OCI-M2 (cell line): ENCODE data around the gene CALN1.

ENCODE experiments used
- DNase-seq: peaks from one replicate; lab custom pipeline; 2025; ENCODE audit not compliant: unreplicated experiment; lab: John Stamatoyannopoulos, UW

CALN1 gene

GRCh38 chr7:71904484-71904883, 507.7 kb downstream of the CALN1 start:
- no peak for DNase-seq

- DNase-seq, result no peak
Measured at GRCh38 chr7:71900556-71900955, 511.6 kb downstream of the CALN1 start.

- no peak for DNase-seq
Measured at GRCh38 chr7:71896535-71896934, 515.6 kb downstream of the CALN1 start.

- no peak for DNase-seq
Measured at GRCh38 chr7:71886046-71886445, 526.1 kb downstream of the CALN1 start.

GRCh38 chr7:71885487-71885886, 526.7 kb downstream of the CALN1 start:
- no peak for DNase-seq

- DNase-seq, result no peak
Measured at GRCh38 chr7:71883415-71883814, 528.7 kb downstream of the CALN1 start.

- no peak for DNase-seq
Measured at GRCh38 chr7:71871446-71871845, 540.7 kb downstream of the CALN1 start.

- no peak for DNase-seq
Measured at GRCh38 chr7:71870812-71871211, 541.3 kb downstream of the CALN1 start.

GRCh38 chr7:71868797-71869196, 543.3 kb downstream of the CALN1 start:
- DNase-seq, result no peak

GRCh38 chr7:71867626-71868025, 544.5 kb downstream of the CALN1 start:
- no peak for DNase-seq

- DNase-seq, result no peak
Measured at GRCh38 chr7:71865172-71865571, 547.0 kb downstream of the CALN1 start.

- no peak for DNase-seq
Measured at GRCh38 chr7:71864130-71864529, 548.0 kb downstream of the CALN1 start.

- DNase-seq, result no peak
Measured at GRCh38 chr7:71860572-71860971, 551.6 kb downstream of the CALN1 start.

GRCh38 chr7:71857338-71857737, 554.8 kb downstream of the CALN1 start:
- DNase-seq, result no peak

GRCh38 chr7:71854546-71855397, 557.4 kb downstream of the CALN1 start:
- DNase-seq, result no peak

GRCh38 chr7:71851776-71852498, 560.2 kb downstream of the CALN1 start:
- no peak for DNase-seq

- no peak for DNase-seq
Measured at GRCh38 chr7:71846160-71846559, 566.0 kb downstream of the CALN1 start.

- no peak for DNase-seq
Measured at GRCh38 chr7:71843676-71844075, 568.5 kb downstream of the CALN1 start.

GRCh38 chr7:71842786-71843185, 569.4 kb downstream of the CALN1 start:
- DNase-seq, result no peak

- DNase-seq, result no peak
Measured at GRCh38 chr7:71842381-71842780, 569.8 kb downstream of the CALN1 start.

- no peak for DNase-seq
Measured at GRCh38 chr7:71835056-71835455, 577.1 kb downstream of the CALN1 start.

GRCh38 chr7:71829515-71829914, 582.6 kb downstream of the CALN1 start:
- no peak for DNase-seq
